ENCODE measurements around the gene HNMT.

HNMT gene

GRCh38 chr2:137981112-137981656, 16.9 kb downstream of the HNMT start:
- TF ChIP-seq CTCF (IDR thresholded peaks at IDR 0.05; ENCODE audit: insufficient read depth, low read length, poor library complexity, severe bottlenecking): no peak
- TF ChIP-seq EZH2phosphoT487 (conservative IDR thresholded peaks at IDR 0.05; ENCODE audit: low read length): no peak
- Histone ChIP-seq H2AFZ (ENCODE audit: low read depth, low read length, severe bottlenecking) (no peak overlapping the region), H3K4me2 (ENCODE audit: low read depth, low read length, poor library complexity, severe bottlenecking) (no peak overlapping the region), H3K27me3 (ENCODE audit: low read length) (no peaks in the 10 kb centered on the region), H3K36me3 (ENCODE audit: low read length) (no peaks in the 10 kb centered on the region), H3K9me3 (ENCODE audit: insufficient read depth, low read length) (no peaks in the 10 kb centered on the region), H4K20me1 (ENCODE audit: low read depth, low read length) (no peaks in the 10 kb centered on the region), H3K27ac (ENCODE audit: low read depth, low read length) (no peak overlapping the region), H3K9ac (ENCODE audit: low read length) (no peak overlapping the region), H3K9me2 (replicated peaks; ENCODE audit: insufficient read depth, low read length) (no peaks in the 10 kb centered on the region), H3K4me3 (ENCODE audit: insufficient read depth, low read length, poor library complexity, severe bottlenecking) (no peak overlapping the region), H3K79me2 (ENCODE audit: insufficient read depth, low read length) (no peaks in the 10 kb centered on the region), H3F3A (ENCODE audit: insufficient read depth) (no peaks in the 10 kb centered on the region)

GRCh38 chr2:137983581-137983980, 19.3 kb downstream of the HNMT start:
- H3K27me3 ChIP-seq (ENCODE audit: low read length): no peaks in the 10 kb centered on the region
- H4K20me1 ChIP-seq (ENCODE audit: low read depth, low read length): no peaks in the 10 kb centered on the region
- H3K36me3 ChIP-seq (ENCODE audit: low read length): no peaks in the 10 kb centered on the region
- TF ChIP-seq EZH2phosphoT487 (conservative IDR thresholded peaks at IDR 0.05; ENCODE audit: low read length) (no peak), CTCF (IDR thresholded peaks at IDR 0.05; ENCODE audit: insufficient read depth, low read length, poor library complexity, severe bottlenecking) (no peak)
- H3K27ac ChIP-seq (ENCODE audit: low read depth, low read length): no peak overlapping the region
- H3K9me2 ChIP-seq (replicated peaks; ENCODE audit: insufficient read depth, low read length): no peaks in the 10 kb centered on the region
- H3K9me3 ChIP-seq (ENCODE audit: insufficient read depth, low read length): no peaks in the 10 kb centered on the region
- no peak overlapping the region for H2AFZ ChIP-seq (ENCODE audit: low read depth, low read length, severe bottlenecking)
- no peaks in the 10 kb centered on the region for H3K79me2 ChIP-seq (ENCODE audit: insufficient read depth, low read length)
- no peak overlapping the region for H3K4me3 ChIP-seq (ENCODE audit: insufficient read depth, low read length, poor library complexity, severe bottlenecking)
- H3K4me2 ChIP-seq (ENCODE audit: low read depth, low read length, poor library complexity, severe bottlenecking): no peak overlapping the region
- no peak overlapping the region for H3K9ac ChIP-seq (ENCODE audit: low read length)
- H3F3A ChIP-seq (ENCODE audit: insufficient read depth): no peaks in the 10 kb centered on the region

- TF ChIP-seq CTCF (IDR thresholded peaks at IDR 0.05; ENCODE audit: insufficient read depth, low read length, poor library complexity, severe bottlenecking) (no peak), EZH2phosphoT487 (conservative IDR thresholded peaks at IDR 0.05; ENCODE audit: low read length) (no peak)
- Histone ChIP-seq H2AFZ (ENCODE audit: low read depth, low read length, severe bottlenecking) (no peak overlapping the region), H3F3A (ENCODE audit: insufficient read depth) (no peaks in the 10 kb centered on the region), H3K27me3 (ENCODE audit: low read length) (no peaks in the 10 kb centered on the region), H3K79me2 (ENCODE audit: insufficient read depth, low read length) (no peaks in the 10 kb centered on the region), H3K27ac (ENCODE audit: low read depth, low read length) (no peak overlapping the region), H3K9me2 (replicated peaks; ENCODE audit: insufficient read depth, low read length) (no peaks in the 10 kb centered on the region), H4K20me1 (ENCODE audit: low read depth, low read length) (no peaks in the 10 kb centered on the region), H3K4me3 (ENCODE audit: insufficient read depth, low read length, poor library complexity, severe bottlenecking) (no peak overlapping the region), H3K4me2 (ENCODE audit: low read depth, low read length, poor library complexity, severe bottlenecking) (no peak overlapping the region), H3K36me3 (ENCODE audit: low read length) (no peaks in the 10 kb centered on the region), H3K9ac (ENCODE audit: low read length) (no peak overlapping the region), H3K9me3 (ENCODE audit: insufficient read depth, low read length) (no peaks in the 10 kb centered on the region)
These were observed 22.0 kb downstream of the HNMT start for GRCh38 chr2:137986268-137986667.
